HepG2 (cell line): Measurements from ENCODE around the gene MARVELD3. TPM values are rescaled to one million over a fixed set of nuclear protein-coding genes. Genes with fewer than 3 reads are reported as not detected.
A peak's percentile ranks its signal among the peaks of the same experiment; 100 is the strongest.

Source experiments
- AGO2 ChIP-seq: fragments of 200-400 bp; formaldehyde crosslinking; optimal IDR thresholded peaks from 2 replicates; pipeline ENCODE3; 2017; ENCODE audit warnings: mild to moderate bottlenecking, low read depth, low read length, moderate library complexity
- BCLAF1 ChIP-seq: fragments of 450-650 bp; IDR thresholded peaks from 2 replicates; pipeline ENCODE4 v1.6.1; 2017; ENCODE audit warnings: mild to moderate bottlenecking
- FOXO4 ChIP-seq: sonication (generic); formaldehyde crosslinking; conservative IDR thresholded peaks from 2 replicates; pipeline ENCODE4 v1.8.1; 2023; ENCODE audit warnings: missing genetic modification reagents
- HINFP ChIP-seq: sonication (generic); formaldehyde crosslinking; IDR thresholded peaks from 2 replicates; pipeline ENCODE4 v1.4.0; 2020; ENCODE audit warnings: low read depth, mild to moderate bottlenecking, missing genetic modification reagents
- IKZF4 ChIP-seq: sonication (generic); formaldehyde crosslinking; IDR thresholded peaks from 2 replicates; pipeline ENCODE4 v1.5.1; 2020; ENCODE audit warnings: borderline replicate concordance, mild to moderate bottlenecking, low read depth, missing genetic modification reagents; ENCODE audit errors: not compliant biosample characterization
- JUND ChIP-seq: sonication (generic); formaldehyde crosslinking; IDR thresholded peaks from 2 replicates; pipeline ENCODE4 v1.8.0; 2022; ENCODE audit warnings: mild to moderate bottlenecking, missing genetic modification reagents
- KAT2B ChIP-seq: fragments of 150-350 bp; IDR thresholded peaks from 2 replicates; pipeline ENCODE4 v1.6.1; 2014; ENCODE audit warnings: low read depth, low read length, borderline replicate concordance
- MXD4 ChIP-seq: IDR thresholded peaks from 2 replicates; pipeline ENCODE4 v1.6.1; 2016; ENCODE audit warnings: mild to moderate bottlenecking, missing biosample characterization, missing genetic modification reagents
- POLR2AphosphoS5 ChIP-seq: IDR thresholded peaks from 2 replicates; pipeline ENCODE4 v1.6.1; 2012; ENCODE audit warnings: low read depth, low read length
- SALL2 ChIP-seq: sonication (generic); formaldehyde crosslinking; IDR thresholded peaks from 2 replicates; pipeline ENCODE4 v1.8.1; 2023; ENCODE audit warnings: mild to moderate bottlenecking, missing genetic modification reagents, inconsistent platforms
- TOPORS ChIP-seq: sonication (generic); formaldehyde crosslinking; IDR thresholded peaks from 2 replicates; pipeline ENCODE4 v1.8.0; 2023; ENCODE audit warnings: mild to moderate bottlenecking, missing genetic modification reagents
- ZBTB7B ChIP-seq: sonication (generic); formaldehyde crosslinking; IDR thresholded peaks from 2 replicates; pipeline ENCODE4 v1.4.0; 2020; ENCODE audit warnings: missing genetic modification reagents
- ZHX1 ChIP-seq: sonication (generic); formaldehyde crosslinking; IDR thresholded peaks from 2 replicates; pipeline ENCODE4 v1.8.1; 2022; ENCODE audit warnings: low read depth, mild to moderate bottlenecking, missing genetic modification reagents
- ZMAT5 ChIP-seq: sonication (generic); formaldehyde crosslinking; IDR thresholded peaks from 2 replicates; pipeline ENCODE4 v1.5.0; 2020; ENCODE audit warnings: mild to moderate bottlenecking, low read depth, missing genetic modification reagents, borderline replicate concordance
- ZMYM2 ChIP-seq: sonication (generic); formaldehyde crosslinking; IDR thresholded peaks from 2 replicates; pipeline ENCODE4 v1.8.0; 2022; ENCODE audit warnings: mild to moderate bottlenecking, missing genetic modification reagents
- ZNF205 ChIP-seq: IDR thresholded peaks from 2 replicates; pipeline ENCODE4 v1.6.1; 2018; ENCODE audit warnings: missing biosample characterization, missing genetic modification reagents
- ZNF232 ChIP-seq: sonication (generic); formaldehyde crosslinking; IDR thresholded peaks from 2 replicates; pipeline ENCODE4 v1.4.0; 2020; ENCODE audit warnings: missing genetic modification reagents, borderline replicate concordance
- ZNF317 ChIP-seq: sonication (generic); formaldehyde crosslinking; IDR thresholded peaks from 2 replicates; pipeline ENCODE4 v1.5.0; 2020; ENCODE audit warnings: mild to moderate bottlenecking, missing genetic modification reagents
- ZNF572 ChIP-seq: sonication (generic); formaldehyde crosslinking; IDR thresholded peaks from 2 replicates; pipeline ENCODE4 v1.5.1; 2020; ENCODE audit warnings: mild to moderate bottlenecking, missing genetic modification reagents
- ZSCAN21 ChIP-seq: sonication (generic); formaldehyde crosslinking; IDR thresholded peaks from 2 replicates; pipeline ENCODE4 v1.8.0; 2022; ENCODE audit warnings: mild to moderate bottlenecking, missing genetic modification reagents, moderate library complexity, borderline replicate concordance
- polyA plus RNA-seq, 8 experiments: library from polyadenylated mRNA; depleted of rRNA in 3 of 8; stranded (reverse) in 7 of 8; unstranded in 1 of 8; fragments of >200 nt; fragmentation: Illumina TruSeq in 4 of 8; extraction: Trizol in 4 of 8; gene quantifications; 2 replicates each; pipeline versions ENCODE4 v1.2.1 to v1.2.3, GENCODE V29; 2011 to 2016; ENCODE audit warnings: low read depth in 4 of 8, missing spikeins in 1 of 8, mixed read lengths in 1 of 8; ENCODE audit not compliant: insufficient read depth in 1 of 8
- total RNA-seq, 5 experiments: library from RNA; depleted of rRNA; stranded (reverse); fragments of >200 nt; fragmentation: Illumina TruSeq; extraction: Trizol; gene quantifications; 2 replicates each; pipeline ENCODE4 v1.2.3, GENCODE V29; 2016; ENCODE audit warnings: low read depth in 1 of 5

The MARVELD3 gene
- total and polyA plus RNA-seq, 2 of the 13 experiments (the other 11 are each of a cell fraction or from before 2014, with no cell fraction given), result 4.8 to 5.6 TPM

- TF ChIP-seq ZNF317 (peak; percentile 65; the same call in 1 of the 2 replicates), ZMYM2 (CRISPR knock-in tag) (no peak), AGO2 (no peak), HINFP (CRISPR knock-in tag) (no peak), FOXO4 (no peak), ZNF205 (CRISPR knock-in tag) (no peak), ZMAT5 (CRISPR knock-in tag) (no peak), JUND (0 out of 2 replicates have a peak, but pooled peaks have one; percentile 52), POLR2AphosphoS5 (no peak; the same call in 1 of the 2 replicates), ZNF572 (CRISPR knock-in tag) (no peak), IKZF4 (CRISPR knock-in tag) (no peak), SALL2 (CRISPR knock-in tag) (no peak), ZNF232 (no peak), ZSCAN21 (CRISPR knock-in tag) (peak; percentile 40; the same call in 1 of the 2 replicates), ZHX1 (CRISPR knock-in tag) (peak; percentile 78; the same call in 1 of the 2 replicates), BCLAF1 (no peak), ZBTB7B (CRISPR knock-in tag) (peak; percentile 45; the same call in 1 of the 2 replicates), MXD4 (CRISPR knock-in tag) (no peak), KAT2B (no peak; the same call in 1 of the 2 replicates), TOPORS (CRISPR knock-in tag) (0 out of 2 replicates have a peak, but pooled peaks have one; percentile 46)
Measured at GRCh38 chr16:71594000-71594646, 31.9 kb upstream of the MARVELD3 start (continued).
